Lung (tissue), 12 donors: ENCODE measurements around the gene ZNF764. TPM values are rescaled to one million over a fixed set of nuclear protein-coding genes. Genes with fewer than 3 reads are reported as not detected.

Experiments used
- ATAC-seq: fragments of 200-7000 bp; cut with Tn5 transposase; one replicate; pipeline ENCODE4 v1.9.1; 2020; ENCODE audit warnings: moderate number of reproducible peaks; ENCODE audit not compliant: insufficient read depth, low FRiP score
- DNase-seq, 3 donors: peaks; one replicate each; pipeline ENCODE4 v3.0.0-alpha.2; 2013 to 2017
- H3K27ac ChIP-seq, 2 donors: one replicate each; pipeline ENCODE4 v1.5.1; 2013; ENCODE audit warnings: mild to moderate bottlenecking in 2 of 2, moderate library complexity in 2 of 2, control low read depth in 1 of 2, inconsistent platforms in 1 of 2, low read depth in 1 of 2, low read length in 1 of 2
- H3K27me3 ChIP-seq, 3 donors: one replicate each; pipeline ENCODE4 v1.5.1; 2013; ENCODE audit warnings: low read length in 2 of 3; ENCODE audit not compliant: control insufficient read depth in 3 of 3, insufficient read depth in 3 of 3
- H3K36me3 ChIP-seq, 4 donors: one replicate each; pipeline ENCODE4 v1.5.1; 2013; ENCODE audit warnings: low read length in 4 of 4, mild to moderate bottlenecking in 1 of 4, moderate library complexity in 1 of 4; ENCODE audit not compliant: control insufficient read depth in 4 of 4, insufficient read depth in 4 of 4
- H3K4me1 ChIP-seq, 5 donors: one replicate each; pipeline ENCODE4 v1.5.1; 2013; ENCODE audit warnings: low read length in 5 of 5, mild to moderate bottlenecking in 2 of 5, moderate library complexity in 1 of 5; ENCODE audit not compliant: control insufficient read depth in 5 of 5, insufficient read depth in 5 of 5
- H3K4me3 ChIP-seq: one replicate; pipeline ENCODE4 v1.5.1; 2013; ENCODE audit warnings: mild to moderate bottlenecking, control low read depth, moderate library complexity
- H3K9ac ChIP-seq, 2 donors: one replicate each; pipeline ENCODE4 v1.5.1; 2013; ENCODE audit warnings: low read length in 2 of 2, control low read depth in 1 of 2; ENCODE audit not compliant: insufficient read depth in 1 of 2
- H3K9me3 ChIP-seq, 4 donors: one replicate each; pipeline ENCODE4 v1.5.1; 2013; ENCODE audit warnings: low read length in 3 of 4, mild to moderate bottlenecking in 1 of 4, moderate library complexity in 1 of 4; ENCODE audit not compliant: control insufficient read depth in 4 of 4, insufficient read depth in 3 of 4
- WGBS, 2 donors: extraction: QIAGEN DNeasy Blood & Tissue Kit; methylation state at CpG; one replicate each; pipeline ENCODE4 v1.1.7; 2013; 5-methylcytosine and 5-hydroxymethylcytosine counted together
- polyA plus RNA-seq, 2 donors: library from polyadenylated mRNA; stranded (reverse); fragments of 200-250 nt; gene quantifications; one replicate each; pipeline ENCODE4 v1.2.1, GENCODE V29; 2013
- total RNA-seq, 2 donors: library from RNA; depleted of rRNA in 1 of 2; stranded (reverse); fragments of >200 nt in 1 of 2; gene quantifications; one replicate each; pipeline ENCODE4 v1.2.1, GENCODE V29; 2014 to 2021
- TF ChIP-seq, protein P1 (sequence below): IDR thresholded peaks from 2 replicates; pipeline ENCODE4 v1.5.1; 2012; ENCODE audit warnings: mild to moderate bottlenecking; ENCODE audit errors: control extremely low read depth, extremely low read depth
- donor health status: control.
- donor health status: control.
- donor health status: Bipolar disorder and iron deficiency.
- donor health status: healthy.
- donor health status: DM: yes; HTN: yes; CAD: no.

Gene ZNF764
- total and polyA plus RNA-seq, 4 donors, result 4.9 to 12.6 (median 8.3) TPM

DNA sequence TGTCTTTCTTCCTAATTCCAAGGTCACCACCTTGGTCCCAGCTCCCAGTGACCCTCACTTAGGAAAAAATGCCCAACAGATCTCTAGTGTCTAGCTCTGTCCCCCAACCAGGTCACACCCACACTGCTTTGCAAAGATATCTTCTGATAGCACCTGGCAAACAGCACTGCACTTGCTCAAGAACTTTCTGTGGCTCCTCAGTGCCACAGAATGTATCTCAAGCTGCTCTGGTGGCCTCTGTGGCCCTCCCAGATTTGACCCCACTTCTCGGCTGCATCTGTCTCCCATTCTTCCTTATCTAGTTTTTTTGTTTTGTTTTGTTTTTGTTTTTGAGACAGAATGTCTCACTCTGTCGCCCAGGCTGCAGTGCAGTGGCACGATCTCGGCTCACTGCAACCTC is 8.4 kb upstream of the ZNF764 start:
- H3K27ac ChIP-seq, result no peak overlapping the region
- DNase-seq, result no peak
- H3K4me1 ChIP-seq, result peaks cover 3 to 12% (median 6%) of the 10 kb centered on the region in 5 donors
- no peak for ATAC-seq
- H3K27me3 ChIP-seq, result no peaks in the 10 kb centered on the region
- H3K4me3 ChIP-seq, result no peak overlapping the region
- TF ChIP-seq, protein P1, sequence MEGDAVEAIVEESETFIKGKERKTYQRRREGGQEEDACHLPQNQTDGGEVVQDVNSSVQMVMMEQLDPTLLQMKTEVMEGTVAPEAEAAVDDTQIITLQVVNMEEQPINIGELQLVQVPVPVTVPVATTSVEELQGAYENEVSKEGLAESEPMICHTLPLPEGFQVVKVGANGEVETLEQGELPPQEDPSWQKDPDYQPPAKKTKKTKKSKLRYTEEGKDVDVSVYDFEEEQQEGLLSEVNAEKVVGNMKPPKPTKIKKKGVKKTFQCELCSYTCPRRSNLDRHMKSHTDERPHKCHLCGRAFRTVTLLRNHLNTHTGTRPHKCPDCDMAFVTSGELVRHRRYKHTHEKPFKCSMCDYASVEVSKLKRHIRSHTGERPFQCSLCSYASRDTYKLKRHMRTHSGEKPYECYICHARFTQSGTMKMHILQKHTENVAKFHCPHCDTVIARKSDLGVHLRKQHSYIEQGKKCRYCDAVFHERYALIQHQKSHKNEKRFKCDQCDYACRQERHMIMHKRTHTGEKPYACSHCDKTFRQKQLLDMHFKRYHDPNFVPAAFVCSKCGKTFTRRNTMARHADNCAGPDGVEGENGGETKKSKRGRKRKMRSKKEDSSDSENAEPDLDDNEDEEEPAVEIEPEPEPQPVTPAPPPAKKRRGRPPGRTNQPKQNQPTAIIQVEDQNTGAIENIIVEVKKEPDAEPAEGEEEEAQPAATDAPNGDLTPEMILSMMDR, result no peak
- H3K9ac ChIP-seq, result no peak overlapping the region
- no peaks in the 10 kb centered on the region for H3K9me3 ChIP-seq
- WGBS, 2 donors, result 87 to 89% methylated on average over 4 of the region's 4 CpGs
- peaks cover 0 to 4% (median 0%) of the 10 kb centered on the region in 4 donors for H3K36me3 ChIP-seq

DNA sequence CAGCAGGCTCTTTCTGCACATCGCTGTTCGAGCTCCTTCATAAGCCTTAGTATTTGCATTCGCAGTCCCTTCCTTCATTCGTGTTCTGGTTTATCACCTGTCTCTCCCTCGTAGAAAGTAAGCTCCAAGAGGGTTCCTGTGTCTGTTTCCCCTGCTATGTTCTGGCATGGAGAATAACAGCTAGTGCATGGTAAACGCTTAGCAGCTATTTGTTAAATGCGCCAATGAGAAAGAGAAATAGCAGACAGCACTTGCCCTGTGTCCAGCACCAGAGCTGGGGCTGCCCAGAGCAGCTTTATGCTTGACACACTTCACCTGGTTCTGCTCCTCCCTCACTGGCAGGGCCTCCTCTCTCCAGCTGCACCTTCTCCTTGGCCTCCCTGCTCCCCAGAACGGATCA is 7.8 kb upstream of the ZNF764 start:
- DNase-seq, result no peak
- ATAC-seq, result no peak

DNA sequence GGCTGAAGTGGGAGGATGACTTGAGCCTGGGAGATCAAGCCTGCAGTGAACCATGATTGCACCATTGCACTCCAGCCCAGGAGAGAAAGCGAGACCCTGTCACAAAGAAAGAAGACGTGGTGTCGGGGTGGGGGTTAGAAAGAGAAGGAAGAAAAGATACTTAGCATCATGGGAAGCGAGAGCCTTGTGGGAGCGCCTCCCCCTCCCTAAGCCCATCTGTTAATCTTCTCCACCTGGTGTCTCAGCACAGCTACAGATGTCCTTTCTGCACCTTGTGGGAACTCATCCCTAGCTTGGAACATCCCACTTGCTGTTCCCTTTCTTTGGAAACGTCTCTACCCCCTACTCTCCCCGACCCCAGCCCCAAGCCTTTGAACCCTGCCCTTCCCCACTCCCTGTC is 7.4 kb upstream of the ZNF764 start:
- Histone ChIP-seq H3K4me3 (no peak overlapping the region), H3K9ac (no peak overlapping the region), H3K9me3 (no peaks in the 10 kb centered on the region), H3K27ac (no peak overlapping the region), H3K27me3 (no peaks in the 10 kb centered on the region), H3K4me1 (peaks cover 3 to 8% (median 6%) of the 10 kb centered on the region in 5 donors), H3K36me3 (peaks cover 0 to 4% (median 0%) of the 10 kb centered on the region in 4 donors)
- 69 to 76% methylated on average over 7 of the region's 7 CpGs for WGBS, 2 donors
- TF ChIP-seq, protein P1, result no peak
- DNase-seq, result no peak
- ATAC-seq, result no peak

More for the DNA sequence above, 7.8 kb upstream of the ZNF764 start:
- H3K27me3 ChIP-seq, result no peaks in the 10 kb centered on the region
- H3K27ac ChIP-seq, result no peak overlapping the region
- H3K9ac ChIP-seq, result no peak overlapping the region
- H3K9me3 ChIP-seq, result no peaks in the 10 kb centered on the region
- peaks cover 0 to 4% (median 0%) of the 10 kb centered on the region in 4 donors for H3K36me3 ChIP-seq
- no peak overlapping the region for H3K4me3 ChIP-seq
- TF ChIP-seq, protein P1, result no peak
- 70 to 80% methylated on average over 8 of the region's 8 CpGs for WGBS, 2 donors
- peaks cover 3 to 10% (median 6%) of the 10 kb centered on the region in 5 donors for H3K4me1 ChIP-seq

DNA sequence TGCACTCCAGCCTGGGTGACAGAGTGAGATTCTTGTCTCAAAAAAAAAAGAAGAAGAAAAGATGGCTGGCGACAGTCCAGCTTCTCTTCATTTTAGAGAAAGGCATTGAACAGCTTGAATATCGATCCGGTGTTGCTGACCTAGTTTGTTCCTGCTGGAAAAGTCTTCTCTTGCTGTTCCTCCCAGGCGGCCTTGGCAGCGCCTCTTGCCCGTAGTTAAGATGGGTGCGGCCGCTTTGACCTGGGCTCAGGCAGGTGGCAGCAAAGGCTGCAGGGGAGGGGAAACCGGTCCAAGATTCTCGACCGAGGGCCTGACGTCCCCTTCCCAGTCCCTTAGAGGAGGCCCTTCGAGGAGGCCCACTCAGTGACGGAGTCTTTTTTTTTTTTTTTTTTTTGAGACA is 3.8 kb upstream of the ZNF764 start:
- ATAC-seq, result no peak
- TF ChIP-seq, protein P1, result no peak
- no peak overlapping the region for H3K4me3 ChIP-seq
- 92 to 95% methylated on average over 14 of the region's 14 CpGs for WGBS, 2 donors
- H3K4me1 ChIP-seq, result peaks cover 0 to 9% (median 0%) of the 10 kb centered on the region in 5 donors
- H3K9me3 ChIP-seq, result no peaks in the 10 kb centered on the region
- H3K36me3 ChIP-seq, result no peaks in the 10 kb centered on the region
- no peak for DNase-seq
- peak overlapping the region in 1 of 2 donors; percentile 92 for H3K27ac ChIP-seq
- no peaks in the 10 kb centered on the region for H3K27me3 ChIP-seq
- H3K9ac ChIP-seq, result no peak overlapping the region
